Activated naive CD8-positive, alpha-beta T cell treated with anti-CD3 and anti-CD28 coated beads for 36 hours (primary cell): ENCODE data around the gene WDR90. TPM values are rescaled to one million over a fixed set of nuclear protein-coding genes. Genes with fewer than 3 reads are reported as not detected.

ENCODE experiments used
- DNase-seq: peaks from one replicate; pipeline ENCODE4 v3.0.0; 2021
- H3K27ac Mint-ChIP-seq: one replicate; pipeline ENCODE4 v1.8.0; 2022; ENCODE audit warnings: mild to moderate bottlenecking, moderate library complexity, mixed read lengths
- H3K27me3 Mint-ChIP-seq: one replicate; pipeline ENCODE4 v1.8.0; 2022; ENCODE audit warnings: mild to moderate bottlenecking, mixed read lengths
- H3K36me3 Mint-ChIP-seq: one replicate; pipeline ENCODE4 v1.8.0; 2021; ENCODE audit warnings: mild to moderate bottlenecking, mixed read lengths
- H3K4me1 Mint-ChIP-seq: one replicate; pipeline ENCODE4 v1.8.0; 2021; ENCODE audit warnings: mixed read lengths
- H3K4me3 Mint-ChIP-seq: one replicate; pipeline ENCODE4 v1.8.0; 2022; ENCODE audit warnings: mild to moderate bottlenecking, moderate library complexity, mixed read lengths
- H3K9me3 Mint-ChIP-seq: one replicate; pipeline ENCODE4 v1.8.0; 2022; ENCODE audit warnings: mixed read lengths
- total RNA-seq, 2 experiments: library from RNA; stranded (reverse); gene quantifications; one replicate each; pipeline ENCODE4 v1.2.3, GENCODE V29; 2021

The WDR90 gene
- total RNA-seq, 2 experiments from 2014 or later = 84.5 to 86.0 TPM

- Mint-ChIP-seq H3K4me1 (peaks cover 20% of the 10 kb centered on the region), H3K4me3 (no peak overlapping the region), H3K9me3 (no peaks in the 10 kb centered on the region), H3K36me3 (no peaks in the 10 kb centered on the region), H3K27ac (no peak overlapping the region), H3K27me3 (peaks cover 11% of the 10 kb centered on the region)
- DNase-seq = no peak
These were observed 67.7 kb downstream of the WDR90 start for GRCh38 chr16:716768-717325.

Other genes with a start within 250 kb of the WDR90 start
- 1 to 10 TPM; 7.0 to 8.2 TPM for gene DECR2, start 247.5 kb upstream of the WDR90 start, total RNA-seq
- gene RAB11FIP3, start 223.7 kb upstream of the WDR90 start, total RNA-seq = 10 to 100 TPM; 16.9 to 17.4 TPM
- 10 to 100 TPM; 86.4 to 91.3 TPM for gene CAPN15, start 121.7 kb upstream of the WDR90 start, total RNA-seq
- gene PRR35, start 89.0 kb upstream of the WDR90 start, total RNA-seq = not detected
- under 1 TPM; 0.54 to 0.76 TPM for gene NHLRC4, start 82.4 kb upstream of the WDR90 start, total RNA-seq
- gene PIGQ, start 79.4 kb upstream of the WDR90 start, total RNA-seq = 10 to 100 TPM; 28.8 to 29.1 TPM
- gene RAB40C, start 59.3 kb upstream of the WDR90 start, total RNA-seq = 1 to 10 TPM; 7.2 to 7.6 TPM
- under 1 TPM in 1 of 2 experiments, not detected in 1; 0.10 TPM for gene WFIKKN1, start 18.4 kb upstream of the WDR90 start, total RNA-seq
- gene METTL26, start 13.1 kb upstream of the WDR90 start, total RNA-seq = 100 to 1,000 TPM; 127 to 128 TPM
- 10 to 100 TPM; 56.0 to 60.3 TPM for gene MCRIP2, start 7.5 kb upstream of the WDR90 start, total RNA-seq
- gene RHOT2, start 18.8 kb downstream of the WDR90 start, total RNA-seq = 100 to 1,000 TPM; 123 to 128 TPM
- gene RHBDL1, start 26.3 kb downstream of the WDR90 start, total RNA-seq = under 1 TPM; 0.49 to 0.72 TPM
- 10 to 100 TPM; 74.3 to 82.1 TPM for gene STUB1, start 31.0 kb downstream of the WDR90 start, total RNA-seq
- gene JMJD8, start 35.0 kb downstream of the WDR90 start, total RNA-seq = 10 to 100 TPM; 37.2 to 43.0 TPM
- 10 to 100 TPM; 20.8 to 21.7 TPM for gene WDR24, start 41.0 kb downstream of the WDR90 start, total RNA-seq
- 1 to 10 TPM; 3.2 to 6.0 TPM for gene FBXL16, start 56.4 kb downstream of the WDR90 start, total RNA-seq
- 10 to 100 TPM; 22.3 to 25.3 TPM for gene METRN, start 65.8 kb downstream of the WDR90 start, total RNA-seq
- 10 to 100 TPM; 37.3 to 40.1 TPM for gene ANTKMT, start 71.8 kb downstream of the WDR90 start, total RNA-seq
- 1 to 10 TPM; 6.5 to 8.1 TPM for gene CCDC78, start 77.1 kb downstream of the WDR90 start, total RNA-seq
- 10 to 100 TPM; 22.9 to 24.4 TPM for gene HAGHL, start 77.7 kb downstream of the WDR90 start, total RNA-seq
- gene CIAO3, start 91.6 kb downstream of the WDR90 start, total RNA-seq = 10 to 100 TPM; 18.3 to 19.8 TPM
- not detected for gene MSLN, start 111.4 kb downstream of the WDR90 start, total RNA-seq
- gene RPUSD1, start 139.0 kb downstream of the WDR90 start, total RNA-seq = 10 to 100 TPM; 41.8 to 42.3 TPM
- gene CHTF18, start 139.3 kb downstream of the WDR90 start, total RNA-seq = 100 to 1,000 TPM in 1 of 2 experiments, 10 to 100 TPM in 1; 98.3 to 100 TPM
- not detected for gene GNG13, start 151.4 kb downstream of the WDR90 start, total RNA-seq